WTC11 (cell line): ENCODE results near the gene TRIOBP. TPM values are rescaled to one million over a fixed set of nuclear protein-coding genes. Genes with fewer than 3 reads are reported as not detected.

ENCODE experiments used
- ATAC-seq: fragments of 200-7000 bp; cut with Tn5 transposase; 2 replicates; pipeline ENCODE4 v1.10.0; 2021; ENCODE audit warnings: mild to moderate bottlenecking, moderate library complexity
- CTCF ChIA-PET: fragments of 300-600 bp; sonication (Branson Sonifier 250); formaldehyde crosslinking; loops from one replicate; lab custom pipeline; 2021; ENCODE audit warnings: antibody characterized with exemption; lab: Charles Lee
- POLR2A ChIA-PET: fragments of 350-600 bp; sonication (Branson Sonifier 250); formaldehyde crosslinking; loops from one replicate; lab custom pipeline; 2021; ENCODE audit warnings: antibody characterized with exemption; lab: Charles Lee
- DNase-seq: peaks from one replicate; pipeline ENCODE4 v3.0.0; 2021; ENCODE audit warnings: low spot score
- H3K27ac Mint-ChIP-seq: 2 replicates; pipeline ENCODE4 v1.8.0; 2021; ENCODE audit warnings: mixed read lengths
- H3K27me3 Mint-ChIP-seq: 2 replicates; pipeline ENCODE4 v1.8.0; 2021; ENCODE audit warnings: low read depth, mild to moderate bottlenecking, moderate library complexity, mixed read lengths
- H3K36me3 Mint-ChIP-seq: 2 replicates; pipeline ENCODE4 v1.8.0; 2021; ENCODE audit warnings: mixed read lengths
- H3K4me1 Mint-ChIP-seq: 2 replicates; pipeline ENCODE4 v1.8.0; 2022; ENCODE audit warnings: mixed read lengths
- H3K4me3 Mint-ChIP-seq: 2 replicates; pipeline ENCODE4 v1.8.0; 2021; ENCODE audit warnings: mild to moderate bottlenecking, moderate library complexity, mixed read lengths
- H3K9me3 Mint-ChIP-seq: 2 replicates; pipeline ENCODE4 v1.8.0; 2021; ENCODE audit warnings: mixed read lengths
- FOXJ3 ChIP-seq: sonication (generic); formaldehyde crosslinking; IDR thresholded peaks from 2 replicates; pipeline ENCODE4 v1.9.0; 2021; ENCODE audit warnings: missing genetic modification reagents, mild to moderate bottlenecking, borderline replicate concordance
- IRF1 ChIP-seq: sonication (generic); formaldehyde crosslinking; IDR thresholded peaks from 2 replicates; pipeline ENCODE4 v1.8.0; 2023; ENCODE audit warnings: missing genetic modification reagents
- IRF2 ChIP-seq: sonication (generic); formaldehyde crosslinking; IDR thresholded peaks from 2 replicates; pipeline ENCODE4 v1.8.0; 2022; ENCODE audit warnings: low read depth, missing genetic modification reagents, borderline replicate concordance
- JUN ChIP-seq: sonication (generic); formaldehyde crosslinking; IDR thresholded peaks from 2 replicates; pipeline ENCODE4 v1.8.0; 2023; ENCODE audit warnings: mild to moderate bottlenecking, missing genetic modification reagents
- MYBL2 ChIP-seq: sonication (generic); formaldehyde crosslinking; IDR thresholded peaks from 2 replicates; pipeline ENCODE4 v1.8.1; 2023; ENCODE audit warnings: mild to moderate bottlenecking, moderate library complexity, missing genetic modification reagents
- NFATC4 ChIP-seq: fragments of 250-450 bp; sonication (Bioruptor Pico); IDR thresholded peaks from 2 replicates; pipeline ENCODE4 v1.9.0; 2021; ENCODE audit warnings: mild to moderate bottlenecking
- PRDM15 ChIP-seq: sonication (generic); formaldehyde crosslinking; IDR thresholded peaks from 2 replicates; pipeline ENCODE4 v1.8.0; 2022; ENCODE audit warnings: missing genetic modification reagents
- SMAD3 ChIP-seq: sonication (generic); formaldehyde crosslinking; IDR thresholded peaks from 2 replicates; pipeline ENCODE4 v1.8.0; 2022; ENCODE audit warnings: missing genetic modification reagents, mild to moderate bottlenecking, borderline replicate concordance
- SMAD4 ChIP-seq: sonication (generic); formaldehyde crosslinking; IDR thresholded peaks from 2 replicates; pipeline ENCODE4 v1.8.0; 2022; ENCODE audit warnings: mild to moderate bottlenecking, missing genetic modification reagents
- STAT6 ChIP-seq: sonication (generic); formaldehyde crosslinking; conservative IDR thresholded peaks from 2 replicates; pipeline ENCODE4 v1.8.1; 2023; ENCODE audit warnings: mild to moderate bottlenecking, low read depth, missing genetic modification reagents, moderate library complexity
- TCF7 ChIP-seq: sonication (generic); formaldehyde crosslinking; IDR thresholded peaks from 2 replicates; pipeline ENCODE4 v1.8.0; 2022; ENCODE audit warnings: mild to moderate bottlenecking, low read depth, missing genetic modification reagents, moderate library complexity
- TEAD4 ChIP-seq: sonication (generic); formaldehyde crosslinking; IDR thresholded peaks from 2 replicates; pipeline ENCODE4 v1.8.0; 2022; ENCODE audit warnings: mild to moderate bottlenecking, missing genetic modification reagents
- TP53 ChIP-seq: sonication (generic); formaldehyde crosslinking; IDR thresholded peaks from 2 replicates; pipeline ENCODE4 v1.8.1; 2023; ENCODE audit warnings: mild to moderate bottlenecking, missing genetic modification reagents
- ZNF317 ChIP-seq: sonication (generic); formaldehyde crosslinking; IDR thresholded peaks from 2 replicates; pipeline ENCODE4 v1.8.1; 2023; ENCODE audit warnings: low read depth, mild to moderate bottlenecking, moderate library complexity, missing genetic modification reagents, borderline replicate concordance
- ZNF396 ChIP-seq: fragments of 250-450 bp; sonication (Bioruptor Pico); IDR thresholded peaks from 2 replicates; pipeline ENCODE4 v1.8.0; 2021; ENCODE audit warnings: mild to moderate bottlenecking, moderate library complexity, borderline replicate concordance
- total RNA-seq: library from RNA; stranded (reverse); gene quantifications from 3 replicates; pipeline ENCODE4 v1.2.3, GENCODE V29; 2021

The TRIOBP gene
- total RNA-seq, 1 experiment from 2014 or later = 54.0 TPM

DNA sequence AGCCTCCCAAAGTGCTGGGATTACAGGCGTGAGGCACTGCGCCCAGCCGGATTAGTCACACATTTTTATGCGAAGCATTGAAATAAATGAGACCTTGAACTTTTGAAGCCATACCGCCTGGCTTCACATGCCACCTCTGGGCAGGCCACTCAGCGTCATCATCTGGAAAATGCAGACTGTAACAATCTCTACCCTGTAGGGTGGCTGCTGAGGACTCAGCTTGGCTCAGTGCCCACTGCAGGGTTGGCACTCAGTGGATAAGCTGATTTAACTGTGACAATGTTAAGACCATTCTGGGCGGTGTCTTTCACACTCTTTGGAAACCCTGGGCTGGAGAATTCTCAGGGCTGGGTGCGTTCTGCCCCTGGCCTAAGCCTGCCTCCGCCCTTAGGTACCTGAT lies 48.9 kb upstream of the TRIOBP start:
- DNase-seq (no peak), ATAC-seq (no peak)
- H3K27ac Mint-ChIP-seq = no peak overlapping the region
- peaks cover 37% of the 10 kb centered on the region for H3K36me3 Mint-ChIP-seq
- H3K4me3 Mint-ChIP-seq = no peak overlapping the region
- ChIA-PET POLR2A (no interaction called here), CTCF (interaction anchor here (0.7 kb wide), 1 partner anchor 50 kb away, joined by 3 read pairs; no protein-coding TSS in a partner anchor)
- TF ChIP-seq TCF7 (CRISPR knock-in tag) (no peak), NFATC4 (no peak), ZNF396 (CRISPR knock-in tag) (no peak), TEAD4 (CRISPR knock-in tag) (no peak), FOXJ3 (no peak), MYBL2 (CRISPR knock-in tag) (no peak), SMAD4 (no peak), ZNF317 (CRISPR knock-in tag) (no peak), STAT6 (no peak), IRF1 (CRISPR knock-in tag) (no peak), JUN (CRISPR knock-in tag) (no peak)
- H3K27me3 Mint-ChIP-seq = no peaks in the 10 kb centered on the region
- no peaks in the 10 kb centered on the region for H3K9me3 Mint-ChIP-seq
- H3K4me1 Mint-ChIP-seq = no peaks in the 10 kb centered on the region; the same call in 1 of the 2 replicates

DNA sequence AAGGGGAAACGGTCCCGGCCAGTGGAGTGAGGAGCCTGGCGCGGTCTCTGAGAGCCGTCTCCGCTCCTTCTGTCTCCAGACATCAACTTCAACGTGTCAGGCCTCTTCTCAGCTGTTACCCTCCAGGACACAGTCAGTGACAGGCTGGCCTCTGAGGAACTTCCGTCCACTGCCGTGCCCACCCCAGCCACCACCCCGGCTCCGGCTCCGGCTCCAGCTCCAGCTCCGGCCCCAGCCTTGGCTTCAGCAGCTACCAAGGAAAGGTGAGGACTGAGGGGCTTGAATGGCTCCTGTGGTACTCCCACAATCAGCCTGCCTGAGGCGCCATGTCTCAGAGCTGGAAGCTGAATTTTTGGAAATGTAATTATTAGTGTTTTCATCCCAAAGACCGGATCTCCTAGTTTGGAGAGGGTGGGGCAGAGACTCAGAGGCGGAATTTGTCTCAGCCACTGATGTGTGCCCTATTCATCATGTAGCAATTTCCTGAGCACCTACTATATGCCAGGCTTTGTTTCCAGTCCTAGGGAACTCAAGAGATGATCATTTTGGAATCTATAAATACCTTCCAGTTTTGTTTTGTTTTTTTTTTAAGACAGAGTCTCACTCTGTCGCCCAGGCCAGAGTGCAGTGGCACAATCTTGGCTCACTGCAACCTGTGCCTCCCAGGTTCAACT lies 46.2 kb upstream of the TRIOBP start:
- Mint-ChIP-seq H3K36me3 (peaks cover 36% of the 10 kb centered on the region), H3K4me1 (no peaks in the 10 kb centered on the region), H3K9me3 (no peaks in the 10 kb centered on the region)
- DNase-seq = no peak
- TF ChIP-seq TP53 (no peak), PRDM15 (CRISPR knock-in tag) (peak; percentile 28; the same call in 1 of the 2 replicates), JUN (CRISPR knock-in tag) (no peak)
- TF ChIP-seq, all 79 proteins: peak for 1
- Mint-ChIP-seq H3K27me3 (no peaks in the 10 kb centered on the region), H3K4me3 (no peak overlapping the region), H3K27ac (no peak overlapping the region)
- POLR2A ChIA-PET = no interaction called here
- CTCF ChIA-PET = no interaction called here
- ATAC-seq = no peak

- Mint-ChIP-seq H3K36me3 (peaks cover 30% of the 10 kb centered on the region), H3K27me3 (no peaks in the 10 kb centered on the region), H3K27ac (no peak overlapping the region), H3K9me3 (no peaks in the 10 kb centered on the region), H3K4me3 (no peak overlapping the region), H3K4me1 (peaks cover 10% of the 10 kb centered on the region)
- ChIA-PET CTCF (interaction anchor here (12.1 kb wide), 1 partner anchor 13 kb away, joined by 161 read pairs; the partner anchor contains the start of gene SH3BP1), POLR2A (no interaction called here)
- ATAC-seq (no peak), DNase-seq (no peak)
- no peak for TF ChIP-seq SMAD3 (CRISPR knock-in tag)
- TF ChIP-seq IRF2 = no peak
Observed at GRCh38 chr22:37654563-37655251, 42.1 kb upstream of the TRIOBP start.
